Gastrocnemius medialis (tissue), 4 donors: ENCODE results near the gene CHST15. TPM values are rescaled to one million over a fixed set of nuclear protein-coding genes. Genes with fewer than 3 reads are reported as not detected.
A peak's percentile ranks its signal among the peaks of the same experiment; 100 is the strongest.

Experiments
- ATAC-seq, 2 donors: fragments of 150-250 bp; one replicate each; pipeline ENCODE4 v1.9.1; 2016
- DNase-seq, 2 donors: peaks; one replicate each; pipeline ENCODE4 v3.0.0-alpha.2; 2019
- H3K27ac ChIP-seq, 4 donors: fragments of 200-600 bp; sonication (generic); 1 replicate in 1 of 4; 2 replicates in 3 of 4; pipeline ENCODE4 v1.5.1; 2016 to 2018; ENCODE audit warnings: mild to moderate bottlenecking in 2 of 4, moderate library complexity in 1 of 4
- H3K27me3 ChIP-seq, 3 donors: fragments of 200-600 bp; sonication (generic) in 2 of 3; 1 replicate in 1 of 3; 2 replicates in 2 of 3; pipeline versions ENCODE4 v1.5.1 to v1.6.0; 2016 to 2019; ENCODE audit warnings: mild to moderate bottlenecking in 1 of 3, moderate library complexity in 1 of 3
- H3K36me3 ChIP-seq, 2 donors: fragments of 200-600 bp; sonication (generic) in 1 of 2; one replicate each; pipeline ENCODE4 v1.5.1; 2017 to 2018
- H3K4me1 ChIP-seq, 2 donors: fragments of 200-600 bp; sonication (generic) in 1 of 2; one replicate each; pipeline ENCODE4 v1.5.1; 2016 to 2017; ENCODE audit warnings: mild to moderate bottlenecking in 2 of 2
- H3K4me3 ChIP-seq, 4 donors: fragments of 200-600 bp; sonication (generic) in 3 of 4; 1 replicate in 1 of 4; 2 replicates in 3 of 4; pipeline ENCODE4 v1.5.1; 2016 to 2019; ENCODE audit warnings: mild to moderate bottlenecking in 2 of 4
- H3K9me3 ChIP-seq, 3 donors: fragments of 200-600 bp; sonication (generic) in 2 of 3; 1 replicate in 1 of 3; 2 replicates in 2 of 3; pipeline ENCODE4 v1.5.1; 2016 to 2019
- CTCF ChIP-seq, 5 experiments: fragments of 450-650 bp in 3 of 5; fragments of 200-600 bp in 2 of 5; sonication (generic) in 2 of 5; IDR thresholded peaks in 4 of 5; conservative IDR thresholded peaks in 1 of 5; 1 replicate in 4 of 5; 2 replicates in 1 of 5; pipeline ENCODE4 v1.5.1; 2016 to 2019; ENCODE audit warnings: antibody characterized with exemption in 5 of 5, mild to moderate bottlenecking in 3 of 5, moderate library complexity in 3 of 5
- POLR2A ChIP-seq, 2 donors: fragments of 450-650 bp; IDR thresholded peaks; one replicate each; pipeline ENCODE4 v1.6.1; 2017; ENCODE audit warnings: antibody characterized with exemption in 2 of 2, mild to moderate bottlenecking in 2 of 2, moderate library complexity in 2 of 2
- in situ Hi-C, 4 donors: fragments of 200-750 bp; cut with MboI; loops; one replicate each; pipeline versions ENCODE4 v1.15.0 to v1.8.0; 2017; ENCODE audit warnings: low sequenced_read_pairs in 4 of 4
- intact Hi-C: fragments of 100-400 bp; cut with DNase I; formaldehyde crosslinking; loops from one replicate; pipeline ENCODE4 v1.15.1; 2023; ENCODE audit warnings: low total_unique reads
- total RNA-seq, 4 donors: library from RNA; depleted of rRNA; stranded (reverse); fragments of >200 nt; gene quantifications; one replicate each; pipeline versions ENCODE4 v1.1.0 to v1.2.3, GENCODE V29; 2016

The CHST15 gene
- total RNA-seq, 4 donors from 2014 or later, result 9.0 to 32.2 (median 20.3) TPM

GRCh38 chr10:123974406-123974805 is 119.0 kb downstream of the CHST15 start:
- ATAC-seq, result no peak
- intact Hi-C loops (no loop called here), in situ Hi-C loops (no loop called here)
- no peaks in the 10 kb centered on the region for H3K36me3 ChIP-seq
- H3K27ac ChIP-seq, result no peak overlapping the region
- no peaks in the 10 kb centered on the region for H3K4me1 ChIP-seq
- H3K27me3 ChIP-seq, result peaks cover 41 to 43% (median 43%) of the 10 kb centered on the region in 3 donors
- no peak for DNase-seq
- H3K4me3 ChIP-seq, result no peak overlapping the region
- TF ChIP-seq POLR2A (IDR thresholded peaks at IDR 0.05) (no peak), CTCF (IDR thresholded peaks at IDR 0.05 in 4 of 5, conservative IDR thresholded peaks at IDR 0.05 in 1 of 5) (no peak)
- H3K9me3 ChIP-seq, result no peaks in the 10 kb centered on the region

- Histone ChIP-seq H3K4me1 (no peaks in the 10 kb centered on the region), H3K27ac (no peak overlapping the region), H3K4me3 (no peak overlapping the region), H3K36me3 (no peaks in the 10 kb centered on the region), H3K27me3 (peaks cover 49 to 57% (median 53%) of the 10 kb centered on the region in 3 donors), H3K9me3 (no peaks in the 10 kb centered on the region)
- in situ Hi-C loops, result no loop called here
- peak in 1 of 2 donors; percentile 21 for ATAC-seq
- TF ChIP-seq POLR2A (IDR thresholded peaks at IDR 0.05), result no peak
- TF ChIP-seq CTCF (IDR thresholded peaks at IDR 0.05 in 4 of 5, conservative IDR thresholded peaks at IDR 0.05 in 1 of 5), result no peak
- intact Hi-C loops, result no loop called here
- DNase-seq, result no peak
Observed at GRCh38 chr10:123972481-123973401, 120.7 kb downstream of the CHST15 start.

- Histone ChIP-seq H3K27ac (no peak overlapping the region), H3K27me3 (peaks cover 49 to 57% (median 49%) of the 10 kb centered on the region in 3 donors), H3K4me3 (no peak overlapping the region), H3K9me3 (no peaks in the 10 kb centered on the region), H3K36me3 (no peaks in the 10 kb centered on the region), H3K4me1 (no peaks in the 10 kb centered on the region)
- intact Hi-C loops, result no loop called here
- TF ChIP-seq POLR2A (IDR thresholded peaks at IDR 0.05), result no peak
- TF ChIP-seq CTCF (IDR thresholded peaks at IDR 0.05 in 4 of 5, conservative IDR thresholded peaks at IDR 0.05 in 1 of 5), result no peak
- in situ Hi-C loops, result no loop called here
- DNase-seq (no peak), ATAC-seq (no peak)
Observed at GRCh38 chr10:123970927-123971286, 122.5 kb downstream of the CHST15 start.

GRCh38 chr10:123970207-123970926 is 123.0 kb downstream of the CHST15 start:
- peaks cover 47 to 57% (median 49%) of the 10 kb centered on the region in 3 donors for H3K27me3 ChIP-seq
- no peak overlapping the region for H3K4me3 ChIP-seq
- no peaks in the 10 kb centered on the region for H3K4me1 ChIP-seq
- no peak for TF ChIP-seq CTCF (IDR thresholded peaks at IDR 0.05 in 4 of 5, conservative IDR thresholded peaks at IDR 0.05 in 1 of 5)
- TF ChIP-seq POLR2A (IDR thresholded peaks at IDR 0.05), result no peak
- H3K9me3 ChIP-seq, result no peaks in the 10 kb centered on the region
- in situ Hi-C loops, result no loop called here
- ATAC-seq (no peak), DNase-seq (no peak)
- intact Hi-C loops, result no loop called here
- H3K36me3 ChIP-seq, result no peaks in the 10 kb centered on the region
- no peak overlapping the region for H3K27ac ChIP-seq
